HL-60 (cell line): ENCODE data around the gene TMEM39B.

Experiments used
- DNase-seq, 2 experiments: peaks; one replicate each; pipeline ENCODE4 v3.0.0-alpha.2; 2010 to 2020; ENCODE audit warnings: low read depth in 1 of 2, low spot score in 1 of 2
- H3K27ac ChIP-seq: fragments of 250-450 bp; sonication (Bioruptor Pico); replicated peaks from 2 replicates; pipeline ENCODE4 v1.5.1; 2020; ENCODE audit warnings: mild to moderate bottlenecking, moderate library complexity
- H3K27me3 ChIP-seq: fragments of 250-450 bp; sonication (Bioruptor Pico); 2 replicates; pipeline ENCODE4 v1.5.1; 2021; ENCODE audit warnings: mild to moderate bottlenecking, moderate library complexity; ENCODE audit not compliant: insufficient read depth, poor library complexity, severe bottlenecking
- H3K4me3 ChIP-seq: replicated peaks from 2 replicates; pipeline ENCODE4 v1.5.1; 2011; ENCODE audit warnings: mild to moderate bottlenecking, control low read depth, low read length; ENCODE audit not compliant: insufficient read depth
- GABPA ChIP-seq: IDR thresholded peaks from 2 replicates; pipeline ENCODE4 v1.6.1; 2012; ENCODE audit warnings: low read depth
- POLR2AphosphoS5 ChIP-seq: IDR thresholded peaks from 2 replicates; pipeline ENCODE4 v1.6.1; 2012; ENCODE audit warnings: low read depth
- SPI1 ChIP-seq: IDR thresholded peaks from 2 replicates; pipeline ENCODE4 v1.6.1; 2012; ENCODE audit warnings: low read depth, mild to moderate bottlenecking, borderline replicate concordance
- TF ChIP-seq, protein P1 (sequence below): IDR thresholded peaks from one replicate; pipeline ENCODE4 v1.5.1; 2011; ENCODE audit warnings: low read length, control low read depth, inconsistent platforms; ENCODE audit not compliant: insufficient read depth
- TF ChIP-seq, protein P2 (sequence below): IDR thresholded peaks from 2 replicates; pipeline ENCODE4 v1.6.1; 2012; ENCODE audit warnings: low read depth; ENCODE audit not compliant: insufficient replicate concordance

TMEM39B gene

DNA sequence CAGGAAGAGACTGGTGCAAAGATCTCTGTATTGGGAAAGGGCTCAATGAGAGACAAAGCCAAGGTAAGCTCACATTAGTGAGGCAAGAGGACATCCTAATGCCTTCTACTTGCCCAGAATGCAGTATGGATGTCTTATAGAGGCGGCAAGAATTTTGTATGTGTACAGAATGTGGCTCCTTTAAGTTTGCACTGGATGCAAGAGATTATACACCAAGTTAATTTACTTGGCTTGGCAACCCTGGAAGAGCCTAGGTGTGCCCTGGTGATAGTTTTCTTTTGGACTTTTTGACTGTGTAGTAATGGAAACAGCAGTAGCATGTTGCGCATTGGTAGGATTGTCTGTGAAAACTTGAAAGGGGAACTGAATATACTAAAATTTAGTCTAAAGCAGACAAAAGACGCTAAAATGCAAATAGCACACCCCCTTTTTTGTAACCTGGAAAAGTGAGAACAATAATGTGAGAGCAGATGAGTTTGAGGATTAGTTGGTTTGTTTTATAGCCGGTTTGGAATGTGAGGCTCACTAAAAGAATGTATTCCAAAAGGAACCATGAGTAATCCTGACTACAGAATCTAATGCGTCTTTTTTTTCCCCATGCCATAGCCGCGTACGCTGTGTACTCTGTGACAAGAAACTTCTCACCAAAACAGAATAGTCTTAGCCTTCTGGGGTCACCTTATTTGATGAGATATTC, 41.0 kb upstream of the TMEM39B start:
- no peak overlapping the region for H3K4me3 ChIP-seq
- no peaks in the 10 kb centered on the region for H3K27me3 ChIP-seq
- H3K27ac ChIP-seq, result no peak overlapping the region
- no peak for DNase-seq
- TF ChIP-seq SPI1, result no peak
- TF ChIP-seq, protein P1, sequence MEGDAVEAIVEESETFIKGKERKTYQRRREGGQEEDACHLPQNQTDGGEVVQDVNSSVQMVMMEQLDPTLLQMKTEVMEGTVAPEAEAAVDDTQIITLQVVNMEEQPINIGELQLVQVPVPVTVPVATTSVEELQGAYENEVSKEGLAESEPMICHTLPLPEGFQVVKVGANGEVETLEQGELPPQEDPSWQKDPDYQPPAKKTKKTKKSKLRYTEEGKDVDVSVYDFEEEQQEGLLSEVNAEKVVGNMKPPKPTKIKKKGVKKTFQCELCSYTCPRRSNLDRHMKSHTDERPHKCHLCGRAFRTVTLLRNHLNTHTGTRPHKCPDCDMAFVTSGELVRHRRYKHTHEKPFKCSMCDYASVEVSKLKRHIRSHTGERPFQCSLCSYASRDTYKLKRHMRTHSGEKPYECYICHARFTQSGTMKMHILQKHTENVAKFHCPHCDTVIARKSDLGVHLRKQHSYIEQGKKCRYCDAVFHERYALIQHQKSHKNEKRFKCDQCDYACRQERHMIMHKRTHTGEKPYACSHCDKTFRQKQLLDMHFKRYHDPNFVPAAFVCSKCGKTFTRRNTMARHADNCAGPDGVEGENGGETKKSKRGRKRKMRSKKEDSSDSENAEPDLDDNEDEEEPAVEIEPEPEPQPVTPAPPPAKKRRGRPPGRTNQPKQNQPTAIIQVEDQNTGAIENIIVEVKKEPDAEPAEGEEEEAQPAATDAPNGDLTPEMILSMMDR, result no peak

DNA sequence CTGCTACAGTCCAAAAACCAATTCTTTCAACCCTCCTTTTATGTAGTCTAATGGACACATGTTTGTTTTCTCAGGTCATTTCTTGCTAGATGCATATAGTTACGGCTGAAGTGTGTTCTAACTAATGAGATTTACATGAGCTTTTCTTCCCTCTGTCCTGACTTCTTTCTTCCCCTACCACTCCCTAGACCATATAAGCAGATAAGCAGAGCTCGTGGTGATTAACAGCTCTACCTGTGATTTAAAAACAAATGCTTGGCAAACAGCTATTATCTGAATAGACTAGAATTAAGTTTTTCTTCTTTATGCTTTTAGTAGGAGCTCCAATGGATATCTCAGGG, 40.5 kb upstream of the TMEM39B start:
- no peak overlapping the region for H3K4me3 ChIP-seq
- H3K27me3 ChIP-seq, result no peaks in the 10 kb centered on the region
- H3K27ac ChIP-seq, result no peak overlapping the region
- no peak for TF ChIP-seq GABPA
- TF ChIP-seq, protein P2, sequence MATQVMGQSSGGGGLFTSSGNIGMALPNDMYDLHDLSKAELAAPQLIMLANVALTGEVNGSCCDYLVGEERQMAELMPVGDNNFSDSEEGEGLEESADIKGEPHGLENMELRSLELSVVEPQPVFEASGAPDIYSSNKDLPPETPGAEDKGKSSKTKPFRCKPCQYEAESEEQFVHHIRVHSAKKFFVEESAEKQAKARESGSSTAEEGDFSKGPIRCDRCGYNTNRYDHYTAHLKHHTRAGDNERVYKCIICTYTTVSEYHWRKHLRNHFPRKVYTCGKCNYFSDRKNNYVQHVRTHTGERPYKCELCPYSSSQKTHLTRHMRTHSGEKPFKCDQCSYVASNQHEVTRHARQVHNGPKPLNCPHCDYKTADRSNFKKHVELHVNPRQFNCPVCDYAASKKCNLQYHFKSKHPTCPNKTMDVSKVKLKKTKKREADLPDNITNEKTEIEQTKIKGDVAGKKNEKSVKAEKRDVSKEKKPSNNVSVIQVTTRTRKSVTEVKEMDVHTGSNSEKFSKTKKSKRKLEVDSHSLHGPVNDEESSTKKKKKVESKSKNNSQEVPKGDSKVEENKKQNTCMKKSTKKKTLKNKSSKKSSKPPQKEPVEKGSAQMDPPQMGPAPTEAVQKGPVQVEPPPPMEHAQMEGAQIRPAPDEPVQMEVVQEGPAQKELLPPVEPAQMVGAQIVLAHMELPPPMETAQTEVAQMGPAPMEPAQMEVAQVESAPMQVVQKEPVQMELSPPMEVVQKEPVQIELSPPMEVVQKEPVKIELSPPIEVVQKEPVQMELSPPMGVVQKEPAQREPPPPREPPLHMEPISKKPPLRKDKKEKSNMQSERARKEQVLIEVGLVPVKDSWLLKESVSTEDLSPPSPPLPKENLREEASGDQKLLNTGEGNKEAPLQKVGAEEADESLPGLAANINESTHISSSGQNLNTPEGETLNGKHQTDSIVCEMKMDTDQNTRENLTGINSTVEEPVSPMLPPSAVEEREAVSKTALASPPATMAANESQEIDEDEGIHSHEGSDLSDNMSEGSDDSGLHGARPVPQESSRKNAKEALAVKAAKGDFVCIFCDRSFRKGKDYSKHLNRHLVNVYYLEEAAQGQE, result no peak
- no peak for TF ChIP-seq SPI1
- TF ChIP-seq, protein P1, result no peak
- no peak for TF ChIP-seq POLR2AphosphoS5
- no peak for DNase-seq

DNA sequence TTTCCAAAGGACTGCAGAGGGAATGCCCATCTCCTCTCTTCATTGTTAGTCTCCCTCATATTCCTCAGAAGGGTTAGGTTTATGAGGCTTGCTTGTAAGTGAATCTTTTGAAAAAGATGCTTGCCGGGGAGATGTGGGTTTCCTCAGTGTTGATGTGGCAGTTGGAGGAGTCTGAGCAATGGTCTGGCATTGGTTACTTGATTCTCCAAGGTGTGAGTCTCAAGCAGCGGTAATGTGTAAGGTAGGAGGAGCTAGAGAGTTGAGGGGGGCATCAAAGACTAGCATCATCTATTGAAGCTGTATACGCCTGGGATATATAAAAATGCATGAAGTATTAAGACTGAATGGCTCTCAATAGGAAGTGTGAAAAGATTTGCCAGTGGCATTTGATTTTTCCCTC, 37.6 kb upstream of the TMEM39B start:
- no peak overlapping the region for H3K4me3 ChIP-seq
- TF ChIP-seq POLR2AphosphoS5 (no peak), GABPA (no peak), SPI1 (no peak)
- TF ChIP-seq, protein P2, result no peak
- TF ChIP-seq, protein P1, result no peak
- no peaks in the 10 kb centered on the region for H3K27me3 ChIP-seq
- DNase-seq, result no peak
- H3K27ac ChIP-seq, result no peak overlapping the region

DNA sequence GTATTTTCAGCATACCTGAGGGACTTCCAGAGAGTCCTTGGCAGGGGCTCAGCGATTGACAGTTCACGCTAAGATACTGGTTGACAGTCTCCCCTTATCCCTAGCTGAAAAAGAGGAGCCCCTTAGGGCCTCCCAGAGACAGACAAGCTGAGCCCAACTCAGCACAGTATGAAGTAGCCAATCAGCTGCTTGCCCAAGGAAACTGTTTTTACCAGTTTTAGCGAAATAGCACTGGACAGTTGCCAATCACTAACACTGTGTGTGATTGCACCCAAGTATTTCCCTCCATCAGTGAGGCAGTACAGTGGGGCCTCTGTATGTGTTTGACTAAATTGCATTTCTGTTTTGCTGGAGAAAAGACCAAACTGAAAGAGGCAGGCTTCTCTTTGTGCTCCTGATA, 32.0 kb upstream of the TMEM39B start:
- H3K4me3 ChIP-seq, result no peak overlapping the region
- no peak overlapping the region for H3K27ac ChIP-seq
- no peaks in the 10 kb centered on the region for H3K27me3 ChIP-seq
- no peak for DNase-seq
- TF ChIP-seq POLR2AphosphoS5 (no peak), SPI1 (no peak), GABPA (no peak)
- TF ChIP-seq, protein P1, result no peak
- TF ChIP-seq, protein P2, result no peak
